Nephron (organoid): ENCODE results near the gene SPEG.

Source experiments
- H3K27ac Mint-ChIP-seq, 3 experiments: 2 replicates each; pipeline ENCODE4 v1.8.0; 2020; ENCODE audit warnings: mixed read lengths in 3 of 3, mild to moderate bottlenecking in 2 of 3, moderate library complexity in 1 of 3
- H3K27me3 Mint-ChIP-seq: 2 replicates; pipeline ENCODE4 v1.8.0; 2021; ENCODE audit warnings: low read depth, mild to moderate bottlenecking, moderate library complexity, mixed read lengths
- H3K36me3 Mint-ChIP-seq: 2 replicates; pipeline ENCODE4 v1.8.0; 2020; ENCODE audit warnings: low read depth, mixed read lengths
- H3K4me1 Mint-ChIP-seq: 2 replicates; pipeline ENCODE4 v1.8.0; 2020; ENCODE audit warnings: mixed read lengths
- H3K4me3 Mint-ChIP-seq, 3 experiments: 2 replicates each; pipeline ENCODE4 v1.8.0; 2020; ENCODE audit warnings: mild to moderate bottlenecking in 3 of 3, mixed read lengths in 3 of 3, moderate library complexity in 2 of 3
- H3K9me3 Mint-ChIP-seq: 2 replicates; pipeline ENCODE4 v1.8.0; 2020; ENCODE audit warnings: mixed read lengths
- TF ChIP-seq, protein P1 (sequence below), 3 experiments: fragments of 200-600 bp; sonication (generic); IDR thresholded peaks; one replicate each; pipeline ENCODE4 v1.5.0; 2021; ENCODE audit warnings: antibody characterized with exemption in 3 of 3; ENCODE audit not compliant: unreplicated experiment in 3 of 3

SPEG gene

GRCh38 chr2:219470429-219470828 is 35.8 kb downstream of the SPEG start:
- TF ChIP-seq, protein P1, sequence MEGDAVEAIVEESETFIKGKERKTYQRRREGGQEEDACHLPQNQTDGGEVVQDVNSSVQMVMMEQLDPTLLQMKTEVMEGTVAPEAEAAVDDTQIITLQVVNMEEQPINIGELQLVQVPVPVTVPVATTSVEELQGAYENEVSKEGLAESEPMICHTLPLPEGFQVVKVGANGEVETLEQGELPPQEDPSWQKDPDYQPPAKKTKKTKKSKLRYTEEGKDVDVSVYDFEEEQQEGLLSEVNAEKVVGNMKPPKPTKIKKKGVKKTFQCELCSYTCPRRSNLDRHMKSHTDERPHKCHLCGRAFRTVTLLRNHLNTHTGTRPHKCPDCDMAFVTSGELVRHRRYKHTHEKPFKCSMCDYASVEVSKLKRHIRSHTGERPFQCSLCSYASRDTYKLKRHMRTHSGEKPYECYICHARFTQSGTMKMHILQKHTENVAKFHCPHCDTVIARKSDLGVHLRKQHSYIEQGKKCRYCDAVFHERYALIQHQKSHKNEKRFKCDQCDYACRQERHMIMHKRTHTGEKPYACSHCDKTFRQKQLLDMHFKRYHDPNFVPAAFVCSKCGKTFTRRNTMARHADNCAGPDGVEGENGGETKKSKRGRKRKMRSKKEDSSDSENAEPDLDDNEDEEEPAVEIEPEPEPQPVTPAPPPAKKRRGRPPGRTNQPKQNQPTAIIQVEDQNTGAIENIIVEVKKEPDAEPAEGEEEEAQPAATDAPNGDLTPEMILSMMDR (IDR thresholded peaks at IDR 0.05; ENCODE audit: unreplicated experiment in 3 of 3): no peak
- Mint-ChIP-seq H3K9me3 (no peaks in the 10 kb centered on the region), H3K36me3 (no peaks in the 10 kb centered on the region), H3K4me1 (no peaks in the 10 kb centered on the region), H3K27ac (no peak overlapping the region), H3K4me3 (no peak overlapping the region), H3K27me3 (no peaks in the 10 kb centered on the region)

DNA sequence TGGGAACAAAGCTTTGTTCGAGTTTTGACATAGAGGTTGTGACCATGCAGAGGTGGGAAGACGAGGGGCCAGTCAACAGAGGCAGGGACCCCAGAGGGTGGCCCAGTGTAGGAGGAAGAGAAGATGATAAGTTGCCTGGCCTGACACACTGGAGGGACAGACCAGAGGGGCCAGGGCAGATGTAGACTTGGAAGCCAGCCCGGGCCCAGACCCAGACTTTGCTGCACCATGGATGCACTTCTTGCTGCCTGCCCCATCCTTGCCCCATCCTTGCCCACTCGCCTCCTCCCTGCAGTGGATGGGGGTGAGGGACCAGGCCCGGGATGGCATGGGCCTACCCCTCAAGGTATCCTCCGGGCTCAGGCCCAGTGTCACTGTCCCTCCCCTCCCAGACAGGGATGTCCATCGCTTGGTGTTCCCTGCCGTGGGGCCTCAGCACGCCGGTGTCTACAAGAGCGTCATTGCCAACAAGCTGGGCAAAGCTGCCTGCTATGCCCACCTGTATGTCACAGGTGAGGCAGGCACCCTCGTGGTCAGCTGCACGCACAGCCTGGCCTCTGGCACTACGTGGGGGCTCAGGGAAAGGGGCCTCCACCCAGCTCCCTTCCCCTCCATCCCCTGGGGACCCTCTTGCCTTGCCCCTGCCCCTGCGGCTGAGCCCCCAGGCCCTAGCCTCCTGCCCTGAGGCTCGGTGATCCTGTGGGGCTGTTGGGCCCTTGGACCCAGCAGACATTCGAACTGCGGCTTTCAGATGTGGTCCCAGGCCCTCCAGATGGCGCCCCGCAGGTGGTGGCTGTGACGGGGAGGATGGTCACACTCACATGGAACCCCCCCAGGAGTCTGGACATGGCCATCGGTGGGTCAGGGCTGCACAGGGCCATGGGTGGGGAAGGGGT is 37.1 kb downstream of the SPEG start:
- Mint-ChIP-seq H3K27ac (no peak overlapping the region), H3K4me3 (no peak overlapping the region), H3K4me1 (peaks cover 7% of the 10 kb centered on the region), H3K27me3 (no peaks in the 10 kb centered on the region), H3K36me3 (no peaks in the 10 kb centered on the region), H3K9me3 (no peaks in the 10 kb centered on the region)
- TF ChIP-seq, protein P1 (IDR thresholded peaks at IDR 0.05; ENCODE audit: unreplicated experiment in 3 of 3): no peak

- Mint-ChIP-seq H3K36me3 (no peaks in the 10 kb centered on the region), H3K4me3 (no peak overlapping the region), H3K27ac (no peak overlapping the region), H3K4me1 (peaks cover 11% of the 10 kb centered on the region), H3K9me3 (no peaks in the 10 kb centered on the region), H3K27me3 (peaks cover 4% of the 10 kb centered on the region)
- TF ChIP-seq, protein P1 (IDR thresholded peaks at IDR 0.05; ENCODE audit: unreplicated experiment in 3 of 3): no peak
These were observed 38.1 kb downstream of the SPEG start for GRCh38 chr2:219472629-219473187.

DNA sequence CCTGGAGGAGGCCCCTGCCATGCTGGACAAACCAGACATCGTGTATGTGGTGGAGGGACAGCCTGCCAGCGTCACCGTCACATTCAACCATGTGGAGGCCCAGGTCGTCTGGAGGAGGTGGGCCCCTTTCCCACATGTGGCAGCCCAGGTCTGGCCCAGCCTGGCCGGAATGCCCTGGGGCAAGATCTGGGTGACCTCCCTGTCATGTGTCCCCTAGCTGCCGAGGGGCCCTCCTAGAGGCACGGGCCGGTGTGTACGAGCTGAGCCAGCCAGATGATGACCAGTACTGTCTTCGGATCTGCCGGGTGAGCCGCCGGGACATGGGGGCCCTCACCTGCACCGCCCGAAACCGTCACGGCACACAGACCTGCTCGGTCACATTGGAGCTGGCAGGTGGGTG is 38.9 kb downstream of the SPEG start:
- H3K36me3 Mint-ChIP-seq: no peaks in the 10 kb centered on the region

DNA sequence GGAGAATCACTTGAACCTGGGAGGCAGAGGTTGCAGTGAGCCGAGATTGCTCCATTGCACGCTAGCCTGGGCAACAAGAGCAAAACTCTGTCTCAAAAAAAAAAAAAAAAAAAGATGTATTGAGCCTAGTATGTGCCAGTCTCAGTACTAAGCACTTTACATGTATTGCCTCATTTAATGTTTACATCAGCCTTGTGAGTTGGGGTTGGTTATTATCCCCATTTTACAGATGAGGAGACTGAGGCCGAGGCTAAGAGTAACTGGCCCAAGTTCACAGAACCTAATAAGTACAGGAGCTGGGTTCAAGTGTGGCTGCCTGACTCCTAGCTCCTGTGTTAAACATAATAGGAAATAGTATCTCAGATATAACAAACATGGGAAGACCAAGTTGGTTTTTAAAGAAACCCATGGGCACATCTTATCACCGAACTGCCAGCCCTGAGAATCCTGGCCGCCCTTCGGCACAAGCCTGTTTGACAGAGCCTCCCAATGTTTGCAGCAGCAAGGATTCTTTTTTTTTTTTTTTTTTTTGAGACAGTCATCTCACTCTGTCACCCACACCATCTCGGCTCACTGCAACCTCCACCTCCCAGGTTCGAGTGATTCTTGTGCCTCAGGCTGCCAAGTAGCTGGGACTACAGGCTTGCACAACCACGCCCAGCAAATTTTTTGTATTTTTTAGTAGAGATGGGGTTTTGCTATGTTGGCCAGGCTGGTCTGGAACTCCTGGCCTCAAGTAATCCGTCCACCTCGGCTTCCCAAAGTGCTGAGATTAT is 39.8 kb downstream of the SPEG start:
- TF ChIP-seq, protein P1 (IDR thresholded peaks at IDR 0.05; ENCODE audit: unreplicated experiment in 3 of 3): no peak
- no peak overlapping the region for H3K27ac Mint-ChIP-seq
- H3K9me3 Mint-ChIP-seq: no peaks in the 10 kb centered on the region
- H3K27me3 Mint-ChIP-seq: peaks cover 10% of the 10 kb centered on the region
- H3K36me3 Mint-ChIP-seq: no peaks in the 10 kb centered on the region
- no peak overlapping the region for H3K4me3 Mint-ChIP-seq
- peaks cover 22% of the 10 kb centered on the region for H3K4me1 Mint-ChIP-seq

More for the DNA sequence above, 38.9 kb downstream of the SPEG start:
- Mint-ChIP-seq H3K4me3 (no peak overlapping the region), H3K27me3 (peaks cover 4% of the 10 kb centered on the region), H3K9me3 (no peaks in the 10 kb centered on the region), H3K27ac (no peak overlapping the region), H3K4me1 (peaks cover 17% of the 10 kb centered on the region)
- TF ChIP-seq, protein P1 (IDR thresholded peaks at IDR 0.05; ENCODE audit: unreplicated experiment in 3 of 3): no peak
